ENCODE measurements around the gene DGKE.

The DGKE gene

DNA sequence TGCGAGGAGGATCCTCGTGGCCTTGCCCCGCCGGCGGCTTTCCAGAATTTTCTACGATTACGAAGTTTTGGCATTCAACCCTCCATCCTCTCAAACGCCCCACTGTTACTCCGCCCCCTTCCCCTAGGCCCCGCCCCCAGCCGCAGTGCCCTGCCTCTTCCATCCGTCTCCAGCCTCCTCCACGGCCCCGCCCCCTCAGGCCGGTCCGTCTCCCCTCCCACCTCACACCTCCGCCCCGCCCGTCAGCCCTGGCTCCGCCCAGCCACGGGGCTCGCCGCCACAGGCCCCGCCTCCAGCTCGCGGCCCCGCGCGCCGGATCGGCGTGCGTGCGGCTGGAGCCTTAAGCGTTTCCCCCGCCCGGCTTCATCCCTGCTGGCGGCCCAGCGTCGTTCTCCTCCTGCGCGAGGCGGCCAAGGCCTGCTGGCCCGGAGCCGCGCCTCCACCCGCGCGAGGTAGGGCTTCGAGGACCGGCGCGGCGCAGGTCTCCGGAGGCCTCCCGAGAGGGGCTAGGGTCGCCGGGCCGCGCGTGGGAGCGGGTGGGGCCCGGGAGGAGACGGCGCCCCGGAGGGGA, at the start of gene DGKE, which contains the start of gene C17orf67:
TSS of gene DGKE (plus strand) at position 343 of the 571 bp plus-strand sequence. CDS start 645 bp downstream, outside the sequence.
TSS of gene C17orf67 (minus strand) at position 112 of the 571 bp plus-strand sequence. CDS start 18,110 bp downstream, outside the sequence.
- no peak for FAIRE-seq
- DNase-seq (ENCODE audit: low spot score), result peak; percentile 72

DNA sequence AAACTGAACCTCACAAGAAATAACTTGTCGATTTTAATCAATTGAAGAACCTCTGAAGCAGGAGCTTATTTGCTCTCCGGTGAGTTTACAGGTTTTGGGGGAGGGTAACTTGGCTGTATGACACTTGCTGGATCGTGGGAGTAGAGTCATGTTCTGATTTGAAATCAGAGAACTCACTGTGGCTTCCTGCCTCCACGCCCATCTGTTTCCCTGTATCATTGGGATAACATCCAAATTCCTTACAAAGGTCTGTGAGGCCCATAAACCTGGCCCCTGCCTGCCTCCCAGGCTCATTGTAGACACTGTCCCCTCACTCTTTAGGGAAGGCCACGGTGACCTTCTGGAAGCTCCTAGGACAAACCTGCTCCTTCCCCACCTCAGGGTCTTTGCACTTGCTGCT, 48.5 kb upstream of the DGKE start:
- DNase-seq (ENCODE audit: low spot score) (no peak), FAIRE-seq (no peak)

DNA sequence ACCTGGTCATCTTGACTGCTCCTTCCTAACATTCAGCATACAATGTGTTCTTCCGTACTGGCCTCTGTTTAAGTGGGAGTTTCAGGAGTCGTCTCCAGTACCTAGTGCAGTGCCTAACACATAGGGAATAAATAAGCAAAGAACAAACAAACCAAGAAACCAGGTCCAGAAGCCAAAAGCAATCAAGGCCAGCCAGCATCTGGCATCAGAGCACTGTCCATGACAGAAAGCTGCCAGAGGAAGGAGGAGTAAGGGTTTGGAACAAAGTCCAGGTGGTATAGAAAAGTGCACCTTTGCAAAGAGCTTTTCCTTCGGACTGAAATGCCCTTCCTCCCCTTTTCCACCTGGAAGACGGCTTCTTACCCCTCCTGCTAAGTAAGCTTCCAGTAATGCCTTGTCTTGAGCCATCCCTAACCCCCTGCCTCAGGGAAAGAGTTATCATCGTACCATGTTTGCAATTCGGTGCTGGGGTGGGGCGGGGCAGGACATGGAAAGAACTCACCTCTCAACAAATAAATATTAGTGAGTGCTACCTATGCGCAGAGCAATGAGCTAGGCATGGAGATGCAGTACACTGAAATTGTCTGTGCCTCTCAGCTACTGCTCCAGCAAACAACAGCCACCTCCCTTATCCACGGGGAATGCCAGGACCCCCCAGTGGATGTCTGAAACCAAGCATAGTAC, 47.8 kb upstream of the DGKE start:
- no peak for FAIRE-seq
- DNase-seq (ENCODE audit: low spot score), result no peak

DNA sequence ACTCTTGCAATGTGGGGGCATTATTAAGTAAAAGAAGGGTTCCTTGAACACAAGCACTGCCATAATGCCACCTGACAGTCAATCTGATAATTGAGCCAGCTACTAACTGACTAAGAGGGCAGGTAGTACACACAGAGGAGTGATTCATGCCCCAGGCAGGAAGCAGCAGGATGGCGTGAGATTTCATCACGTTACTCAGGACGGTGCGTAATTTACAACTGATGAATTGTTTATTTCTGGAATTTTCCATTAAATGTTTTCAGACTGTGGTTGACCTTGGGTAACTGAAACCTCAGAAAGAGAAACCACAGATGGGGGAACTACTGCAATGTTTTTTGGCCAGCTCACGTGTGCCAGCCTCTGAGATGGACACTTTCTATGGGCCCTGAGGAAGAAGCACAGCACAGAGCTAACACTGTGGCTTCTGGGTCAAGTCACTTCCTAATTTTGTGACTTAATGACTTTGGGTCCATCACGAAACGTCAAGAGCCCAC, 46.9 kb upstream of the DGKE start:
- FAIRE-seq, result peak; percentile 75
- DNase-seq (ENCODE audit: low spot score), result peak; percentile 86

DNA sequence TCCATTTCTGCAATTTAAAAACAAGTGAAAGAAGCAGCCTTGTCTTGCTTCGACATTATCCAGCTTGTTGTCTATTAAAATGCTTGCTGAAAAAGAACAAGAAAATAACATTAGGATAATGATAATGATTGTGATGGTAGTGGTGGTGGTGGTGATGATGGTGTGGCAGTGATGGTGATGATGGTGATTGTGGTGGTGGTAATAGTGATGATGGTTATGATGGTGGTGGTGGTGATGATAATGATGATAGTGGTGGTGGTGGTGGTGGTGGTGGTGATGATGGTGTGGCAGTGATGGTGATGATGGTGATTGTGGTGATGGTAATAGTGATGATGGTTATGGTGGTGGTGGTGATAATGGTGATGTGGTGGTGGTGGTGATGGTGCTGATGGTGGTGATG, 41.7 kb upstream of the DGKE start:
- DNase-seq (ENCODE audit: low spot score) (no peak), FAIRE-seq (no peak)

DNA sequence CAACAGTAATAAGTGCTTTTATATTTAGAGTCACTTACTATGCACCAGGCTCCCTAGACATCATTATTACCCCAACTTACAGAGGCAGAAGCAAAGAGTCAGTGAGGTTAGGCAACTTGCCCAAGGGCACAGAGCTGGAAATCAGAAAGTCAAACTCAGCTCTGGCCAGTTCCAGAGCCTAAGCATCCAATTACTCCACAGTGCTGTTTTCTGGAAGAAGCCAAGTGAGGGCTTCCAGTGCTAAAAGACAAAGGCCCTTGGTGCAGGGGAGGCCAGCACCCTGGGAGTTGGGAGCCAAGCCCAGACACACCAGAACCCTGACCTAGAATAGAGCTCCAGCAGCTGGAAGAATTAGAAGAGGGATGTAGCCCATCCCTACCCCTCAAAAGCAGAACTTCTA, 40.4 kb upstream of the DGKE start:
- DNase-seq (ENCODE audit: low spot score), result no peak
- no peak for FAIRE-seq

DNA sequence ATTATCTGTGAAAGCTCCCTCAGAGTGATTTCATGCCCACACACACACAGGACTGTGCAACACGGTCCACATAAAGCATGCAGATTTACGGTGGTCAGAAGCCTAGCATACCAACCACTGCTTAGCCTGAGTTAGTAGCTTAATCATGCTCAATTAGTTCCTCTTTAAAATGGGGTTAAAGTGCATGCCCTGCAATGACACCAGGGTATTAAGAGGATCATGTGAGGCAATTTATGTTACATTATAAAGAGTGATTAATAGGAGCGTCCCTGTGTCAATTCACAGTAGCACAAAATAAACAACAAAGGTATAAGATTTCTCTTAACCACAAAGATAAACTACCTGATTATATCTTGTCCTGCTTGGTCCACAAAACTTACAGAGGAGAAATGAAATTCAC, 40.0 kb upstream of the DGKE start:
- DNase-seq (ENCODE audit: low spot score), result no peak
- FAIRE-seq, result no peak

DNA sequence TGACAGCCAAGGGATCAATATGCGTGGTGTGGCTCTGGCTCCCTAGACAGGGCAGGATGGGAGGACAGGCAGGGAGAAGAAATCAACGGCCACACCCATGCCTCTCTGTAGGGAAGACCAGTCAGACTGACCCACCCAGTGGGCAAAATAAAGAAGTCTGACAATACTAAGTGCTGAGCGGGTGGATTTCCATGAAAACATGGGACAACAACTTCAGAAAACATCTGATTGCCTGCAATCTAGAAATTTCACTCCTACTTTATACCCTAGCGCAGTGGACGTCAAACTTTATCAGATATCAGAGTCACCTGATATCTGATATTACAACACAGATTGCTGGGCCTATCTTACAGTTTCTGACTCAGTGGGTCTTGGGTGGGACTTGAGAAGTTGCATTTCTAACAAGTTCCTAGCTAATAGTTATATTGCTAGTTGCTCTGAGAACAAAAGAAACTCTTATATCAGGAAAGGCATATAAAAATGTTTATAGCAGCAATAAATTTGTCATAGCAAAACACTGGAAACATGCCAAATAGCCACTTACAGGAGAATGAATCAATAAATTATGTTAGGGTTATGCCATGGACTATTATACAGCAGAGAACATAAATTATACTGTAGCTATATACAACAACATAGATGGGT, 38.6 kb upstream of the DGKE start:
- DNase-seq (ENCODE audit: low spot score) (no peak), FAIRE-seq (no peak)

DNA sequence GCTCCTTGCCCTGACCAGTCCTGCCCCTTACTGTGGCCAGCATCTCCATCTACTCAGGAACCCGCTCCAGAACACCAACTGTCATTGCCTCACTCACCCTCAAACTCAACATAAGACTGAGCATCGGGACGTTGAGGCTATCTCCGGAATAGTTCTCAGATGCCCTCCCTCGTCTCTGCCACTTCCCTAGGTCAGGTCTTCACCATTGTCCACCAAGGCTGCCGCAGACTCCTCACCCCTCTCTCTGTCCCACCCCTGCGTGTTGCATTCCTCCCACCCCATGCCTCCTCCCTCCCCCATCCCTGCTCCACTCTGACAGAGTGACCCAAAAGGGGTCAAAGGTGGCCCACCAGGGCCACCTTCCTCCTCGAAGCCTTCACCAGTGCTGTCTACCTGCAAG, 37.4 kb upstream of the DGKE start:
- no peak for FAIRE-seq

DNA sequence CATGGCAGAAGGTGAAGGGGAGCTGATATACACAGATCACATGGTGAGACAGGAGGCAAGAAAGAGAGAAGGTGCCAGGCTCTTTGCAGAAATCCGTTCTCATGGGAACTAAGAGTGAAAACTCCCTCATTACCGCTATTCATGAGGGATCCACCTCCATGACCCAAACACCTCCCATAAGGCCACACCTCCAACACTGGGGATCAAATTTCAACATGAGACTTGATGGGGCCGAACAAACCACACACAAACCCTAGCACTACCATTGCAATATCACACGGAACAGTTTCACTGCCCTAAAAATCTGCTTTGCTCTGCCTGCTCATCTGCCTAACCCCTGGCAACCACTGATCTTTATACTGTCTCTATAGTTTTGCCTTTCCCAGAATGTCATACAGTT, 35.0 kb upstream of the DGKE start:
- DNase-seq (ENCODE audit: low spot score), result no peak

More for the DNA sequence above, 37.4 kb upstream of the DGKE start:
- no peak for DNase-seq (ENCODE audit: low spot score)

DNA sequence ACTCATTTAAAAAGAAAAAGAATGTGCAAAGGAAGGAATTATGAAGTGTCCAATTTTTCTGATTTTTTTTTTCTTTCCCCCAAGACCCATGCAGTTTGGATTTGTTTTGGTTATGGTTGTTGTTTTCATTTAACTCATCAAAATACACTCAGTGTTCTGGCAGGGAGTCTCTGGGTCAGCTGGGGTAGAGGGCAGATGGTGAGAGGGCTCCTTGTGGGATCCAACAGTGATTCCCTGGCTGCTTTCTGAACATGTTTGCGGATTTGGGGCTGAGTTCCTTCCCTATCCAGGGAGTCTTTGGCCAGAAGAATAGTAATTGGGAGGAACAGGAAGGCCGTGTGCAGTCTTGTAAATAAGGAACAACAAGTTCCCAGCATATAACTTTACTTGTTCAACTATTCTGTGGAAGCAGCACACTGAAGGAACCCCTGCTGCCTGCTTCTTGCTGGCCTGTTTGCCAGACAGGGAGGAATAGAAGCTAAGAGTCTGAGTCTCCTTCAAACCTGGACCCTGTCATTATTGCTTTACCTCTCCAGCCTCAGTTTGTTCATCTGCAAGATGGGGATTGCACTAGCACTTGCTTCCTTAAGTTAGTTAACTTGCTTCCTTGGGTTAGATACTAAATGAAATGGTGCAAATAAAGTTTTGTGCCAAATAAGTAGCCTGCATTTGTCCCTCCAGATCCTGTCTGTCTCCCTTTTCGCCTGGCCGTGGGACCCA, 32.3 kb upstream of the DGKE start:
- no peak for FAIRE-seq
- no peak for DNase-seq (ENCODE audit: low spot score)

More for the DNA sequence above, 35.0 kb upstream of the DGKE start:
- no peak for FAIRE-seq

DNA sequence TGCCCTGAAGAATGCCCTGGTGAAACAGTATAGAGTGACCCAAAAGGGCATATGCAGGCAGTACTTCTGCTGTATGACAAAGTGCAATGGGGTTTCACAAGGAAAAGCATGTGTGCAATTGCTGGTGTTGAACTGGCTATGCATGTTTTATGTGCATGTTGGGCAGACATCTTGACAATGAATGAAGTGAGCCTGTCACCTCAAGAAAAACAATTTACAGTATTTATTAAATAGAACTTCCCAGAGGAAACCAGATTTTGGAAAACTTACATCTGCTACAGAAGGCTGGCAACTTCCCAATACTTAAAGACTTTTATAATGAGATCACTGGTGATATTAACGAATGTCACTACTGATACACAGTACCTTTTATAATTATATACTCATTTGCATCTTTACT, 30.9 kb upstream of the DGKE start:
- no peak for DNase-seq (ENCODE audit: low spot score)
- no peak for FAIRE-seq

DNA sequence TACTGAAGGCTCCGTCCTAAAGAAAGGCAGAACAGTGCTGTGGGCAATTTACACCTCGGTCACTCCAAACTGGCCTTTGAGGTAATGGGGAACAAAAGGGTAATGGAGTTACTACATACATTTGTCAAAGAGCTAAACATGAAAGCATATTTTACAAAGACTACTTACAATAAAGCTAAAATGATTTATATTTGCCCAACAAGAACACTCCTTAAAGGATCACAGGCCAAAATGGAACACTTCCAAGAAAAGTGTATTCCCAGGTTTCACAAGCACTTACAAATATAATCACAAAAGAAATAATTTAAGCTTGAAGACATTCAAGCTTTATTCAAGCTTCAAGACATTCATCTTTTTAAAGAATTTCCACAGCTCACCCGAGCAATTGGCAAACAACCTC, 29.5 kb upstream of the DGKE start:
- no peak for DNase-seq (ENCODE audit: low spot score)
- FAIRE-seq, result no peak

DNA sequence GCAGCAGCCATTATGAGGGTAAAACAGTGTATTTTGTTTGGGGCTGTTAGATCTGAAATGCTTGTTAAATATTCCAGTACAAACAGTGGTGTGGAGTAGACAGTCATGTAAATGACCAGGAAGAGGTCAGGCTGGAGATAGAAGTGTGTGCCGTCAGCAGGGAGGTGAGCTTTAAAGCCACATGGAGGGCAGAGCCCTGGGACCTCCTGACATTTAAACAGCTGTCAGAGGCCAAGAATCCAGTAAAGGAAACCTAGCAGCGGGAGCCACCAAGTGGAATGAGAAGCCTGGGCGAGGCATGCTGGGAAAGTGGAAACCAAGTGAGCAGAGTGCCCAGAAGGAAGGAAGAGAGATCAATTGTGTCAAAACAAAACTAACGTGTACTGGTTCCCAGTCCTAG, 27.0 kb upstream of the DGKE start:
- DNase-seq (ENCODE audit: low spot score) (no peak), FAIRE-seq (no peak)

DNA sequence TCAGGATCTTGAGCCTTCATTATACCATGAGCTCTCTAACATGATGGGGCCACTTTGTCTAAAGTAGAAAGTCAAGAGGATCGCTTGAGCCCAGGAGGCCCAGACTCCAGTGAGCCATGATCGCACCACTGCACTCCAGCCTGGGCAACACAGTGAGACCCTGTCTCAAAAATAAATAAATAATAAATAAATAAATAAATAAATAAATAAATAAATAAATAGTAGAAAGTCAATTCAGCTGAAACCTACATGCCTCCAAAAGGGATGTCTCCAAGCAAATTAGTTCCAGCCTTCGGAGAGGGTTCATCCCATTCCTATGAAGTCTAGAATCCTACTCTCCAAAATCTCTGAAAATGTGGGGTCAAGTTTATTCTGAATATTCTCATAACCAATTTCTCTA, 26.2 kb upstream of the DGKE start:
- FAIRE-seq (no peak), DNase-seq (ENCODE audit: low spot score) (no peak)

DNA sequence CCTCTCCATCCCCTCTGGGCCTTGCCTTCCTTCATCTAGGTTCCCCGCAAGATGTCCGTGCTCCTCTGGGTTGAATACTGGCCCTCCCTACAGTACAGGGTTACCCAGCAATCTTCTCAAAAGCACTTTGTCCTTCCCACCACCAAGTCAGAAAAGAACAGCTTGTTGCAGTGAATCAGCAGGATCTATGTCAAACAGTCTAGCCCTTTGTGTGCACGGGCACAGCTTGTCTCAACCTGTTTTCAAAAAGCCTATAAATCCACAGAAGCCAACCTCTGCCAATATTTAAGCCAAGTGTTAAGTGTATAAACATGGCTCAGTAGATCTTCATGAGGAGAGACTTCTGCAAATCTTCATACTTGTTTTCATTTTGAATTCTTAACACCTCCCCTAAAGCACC, 25.4 kb upstream of the DGKE start:
- FAIRE-seq (no peak), DNase-seq (ENCODE audit: low spot score) (no peak)

DNA sequence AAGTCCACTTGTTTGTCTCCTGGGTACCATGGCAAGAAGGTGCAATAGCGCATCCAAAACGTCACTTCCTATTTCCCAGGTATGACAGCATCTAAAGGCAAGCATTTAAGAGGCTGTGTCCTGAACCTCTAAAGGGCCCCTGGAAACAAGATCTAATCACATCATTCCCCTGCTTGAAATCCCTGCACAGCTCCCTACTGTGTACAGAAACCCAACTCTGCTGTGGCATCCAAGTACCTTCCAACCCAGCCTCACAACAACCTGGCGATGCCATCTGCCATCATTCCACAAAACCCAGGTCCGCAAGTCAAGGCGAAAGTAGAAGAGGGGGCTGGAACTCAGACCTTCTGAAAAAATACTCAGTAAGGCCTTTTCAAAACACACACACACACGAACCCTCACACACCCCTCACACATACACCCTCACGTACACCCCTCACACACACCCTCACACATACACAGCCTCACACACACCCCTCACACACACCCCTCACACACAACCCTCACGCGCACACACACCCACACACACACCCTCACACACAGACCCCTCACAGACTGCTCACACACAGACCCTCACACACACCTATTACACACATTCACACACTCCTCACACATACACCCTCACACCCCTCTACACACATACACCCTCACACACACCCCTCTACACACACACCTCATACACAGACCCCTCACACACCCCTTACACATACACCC, 24.7 kb upstream of the DGKE start:
- no peak for DNase-seq (ENCODE audit: low spot score)
- FAIRE-seq, result no peak

DNA sequence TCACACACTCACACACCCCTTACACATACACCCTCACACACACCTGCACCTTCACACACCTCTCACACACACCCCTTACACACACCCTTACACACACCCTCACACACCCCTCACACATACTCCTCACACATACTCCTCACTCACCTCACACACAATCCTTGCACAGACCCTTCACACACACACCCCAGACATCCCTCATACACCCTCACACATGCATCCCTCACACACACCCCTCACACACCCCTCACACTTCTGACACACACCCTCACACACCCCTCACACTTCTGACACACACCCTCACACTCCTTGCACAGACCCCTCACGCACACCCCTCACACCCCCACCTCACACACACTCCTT, 24.2 kb upstream of the DGKE start:
- no peak for FAIRE-seq
- no peak for DNase-seq (ENCODE audit: low spot score)

DNA sequence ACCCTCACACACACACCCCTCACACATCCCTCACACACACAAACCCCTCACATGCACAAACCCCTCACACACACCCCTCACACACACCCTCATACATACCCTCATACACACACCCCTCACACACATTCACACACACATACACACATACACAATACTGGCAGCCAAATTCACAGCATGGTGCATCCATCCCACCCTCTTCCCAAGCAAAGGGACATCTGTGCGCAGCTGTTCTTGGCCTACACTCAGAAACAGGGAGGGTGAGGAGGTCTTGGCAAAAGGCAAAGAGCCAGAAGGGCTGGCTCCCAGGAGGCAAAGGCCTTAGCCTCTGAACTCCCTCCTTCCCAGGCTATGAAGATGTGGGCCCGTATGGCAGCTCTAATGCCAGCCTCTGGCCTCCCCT, 23.6 kb upstream of the DGKE start:
- FAIRE-seq, result no peak
- no peak for DNase-seq (ENCODE audit: low spot score)

DNA sequence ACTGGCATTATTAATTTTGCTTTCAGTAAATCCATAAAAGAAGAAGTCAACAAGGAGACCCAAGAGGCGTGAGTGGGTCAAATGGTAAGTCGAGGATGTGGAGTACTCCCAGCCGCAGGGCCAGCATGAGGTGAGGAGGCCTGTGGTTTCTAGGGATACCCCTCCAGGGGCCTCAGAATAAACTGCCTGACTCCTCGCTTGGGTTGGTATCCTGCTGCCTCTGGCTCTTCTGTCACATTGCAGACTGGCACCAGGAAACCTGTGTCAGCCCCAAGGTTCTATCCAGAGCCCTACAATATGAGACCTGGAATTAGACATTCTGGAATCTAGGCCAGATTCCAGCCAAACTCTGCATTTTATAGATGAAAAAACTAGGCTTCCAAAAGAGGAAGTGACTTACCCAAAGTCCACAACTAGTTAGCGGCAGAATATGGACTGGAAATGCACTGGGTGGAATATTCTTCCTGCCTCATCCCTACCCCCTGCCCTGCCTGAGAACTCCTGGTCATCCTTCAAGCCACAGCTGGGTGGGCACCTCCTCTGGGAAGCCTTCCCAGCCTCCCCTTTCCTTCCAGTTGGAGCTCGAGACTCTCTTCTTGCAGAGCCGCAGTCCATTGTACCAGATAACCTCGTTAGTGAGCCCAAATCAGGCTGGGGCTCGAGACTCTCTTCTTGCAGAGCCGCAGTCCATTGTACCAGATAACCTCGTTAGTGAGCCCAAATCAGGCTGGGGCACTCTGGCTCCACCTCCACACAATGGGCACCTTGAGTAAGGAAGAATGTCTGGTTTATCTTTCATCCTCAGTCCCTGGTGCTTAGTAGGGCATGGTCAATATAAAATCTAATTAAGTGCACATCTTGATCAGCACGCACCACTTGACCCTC, 22.8 kb upstream of the DGKE start:
- DNase-seq (ENCODE audit: low spot score) (no peak), FAIRE-seq (no peak)

Measured in RCC 7860 (cell line).